Stimulated activated CD8-positive, alpha-beta memory T cell treated with anti-CD3 and anti-CD28 coated beads, Interleukin-7, amount 100 ng/mL, for 4 hours (primary cell): ENCODE results near the gene GRID2.
"Not testable (repeated sequence)": the region's sequence is repeated elsewhere in the genome, so short reads cannot be mapped to it uniquely, and the experiment has no call there.

Experiments used
- DNase-seq, 2 donors: peaks; one replicate each; pipeline ENCODE4 v3.0.0-alpha.2; 2020; ENCODE audit warnings: low read depth in 2 of 2

The GRID2 gene

GRCh38 chr4:92303621-92304027 lies at the start of gene GRID2:
GRID2 (plus strand) TSS chr4:92303966.
- DNase-seq = no peak

GRCh38 chr4:92253986-92254671 lies 49.6 kb upstream of the GRID2 start:
- DNase-seq = no peak

- DNase-seq = no peak
Observed at GRCh38 chr4:92254767-92255442, 48.9 kb upstream of the GRID2 start.

- no peak for DNase-seq
Observed at GRCh38 chr4:92255920-92256244, 47.9 kb upstream of the GRID2 start.

GRCh38 chr4:92257931-92258857 lies 45.6 kb upstream of the GRID2 start:
- DNase-seq = no peak

- DNase-seq = no peak
Observed at GRCh38 chr4:92261256-92261655, 42.5 kb upstream of the GRID2 start.

- DNase-seq = no peak
Observed at GRCh38 chr4:92262371-92262770, 41.4 kb upstream of the GRID2 start.

GRCh38 chr4:92263010-92263409 lies 40.8 kb upstream of the GRID2 start:
- DNase-seq = no peak

GRCh38 chr4:92263575-92263974 lies 40.2 kb upstream of the GRID2 start:
- DNase-seq = no peak

GRCh38 chr4:92264163-92264562 lies 39.6 kb upstream of the GRID2 start:
- DNase-seq = no peak

GRCh38 chr4:92265021-92265420 lies 38.7 kb upstream of the GRID2 start:
- no peak for DNase-seq

GRCh38 chr4:92265798-92266197 lies 38.0 kb upstream of the GRID2 start:
- no peak for DNase-seq

- DNase-seq = no peak
Observed at GRCh38 chr4:92266521-92266920, 37.2 kb upstream of the GRID2 start.

GRCh38 chr4:92268642-92269041 lies 35.1 kb upstream of the GRID2 start:
- DNase-seq = no peak

- no peak for DNase-seq
Observed at GRCh38 chr4:92270908-92271307, 32.9 kb upstream of the GRID2 start.

GRCh38 chr4:92271551-92271950 lies 32.2 kb upstream of the GRID2 start:
- DNase-seq = not testable (repeated sequence)

- not testable (repeated sequence) for DNase-seq
Observed at GRCh38 chr4:92277057-92277881, 26.5 kb upstream of the GRID2 start.

GRCh38 chr4:92279296-92279695 lies 24.5 kb upstream of the GRID2 start:
- no peak for DNase-seq

- no peak for DNase-seq
Observed at GRCh38 chr4:92299152-92299551, 4.6 kb upstream of the GRID2 start.

- no peak for DNase-seq
Observed at GRCh38 chr4:92304121-92304520, 355 bp downstream of the GRID2 start.

GRCh38 chr4:92304606-92305005 lies 840 bp downstream of the GRID2 start:
- no peak for DNase-seq
